Spleen (tissue), 7 donors: ENCODE data around the gene SLC2A11.

Experiments
- POLR2A ChIP-seq, 3 donors: fragments of 450-650 bp; IDR thresholded peaks; one replicate each; pipeline ENCODE4 v1.5.1; 2017; ENCODE audit warnings: antibody characterized with exemption in 3 of 3, mild to moderate bottlenecking in 1 of 3
- POLR2AphosphoS5 ChIP-seq, 3 donors: sonication (generic); formaldehyde crosslinking; IDR thresholded peaks; one replicate each; pipeline ENCODE4 v1.5.1; 2017; ENCODE audit warnings: antibody characterized with exemption in 3 of 3
- TF ChIP-seq, protein P1 (sequence below), 11 experiments: fragments of 200-600 bp in 7 of 11; fragments of 450-650 bp in 4 of 11; sonication (generic) in 4 of 11; IDR thresholded peaks in 8 of 11; conservative IDR thresholded peaks in 3 of 11; 1 replicate in 7 of 11; 2 replicates in 4 of 11; pipeline versions ENCODE4 v1.4.0 to v1.8.0; 2016 to 2021; ENCODE audit warnings: antibody characterized with exemption in 11 of 11, inconsistent platforms in 4 of 11, mild to moderate bottlenecking in 1 of 11
- donor health status: DM: no; HTN: no; CAD: no; lungs with moderate emphysema.
- donor health status: DM: no; HTN: no; CAD: no.
- donor health status: DM: no; HTN: no; CAD: no.

DNA sequence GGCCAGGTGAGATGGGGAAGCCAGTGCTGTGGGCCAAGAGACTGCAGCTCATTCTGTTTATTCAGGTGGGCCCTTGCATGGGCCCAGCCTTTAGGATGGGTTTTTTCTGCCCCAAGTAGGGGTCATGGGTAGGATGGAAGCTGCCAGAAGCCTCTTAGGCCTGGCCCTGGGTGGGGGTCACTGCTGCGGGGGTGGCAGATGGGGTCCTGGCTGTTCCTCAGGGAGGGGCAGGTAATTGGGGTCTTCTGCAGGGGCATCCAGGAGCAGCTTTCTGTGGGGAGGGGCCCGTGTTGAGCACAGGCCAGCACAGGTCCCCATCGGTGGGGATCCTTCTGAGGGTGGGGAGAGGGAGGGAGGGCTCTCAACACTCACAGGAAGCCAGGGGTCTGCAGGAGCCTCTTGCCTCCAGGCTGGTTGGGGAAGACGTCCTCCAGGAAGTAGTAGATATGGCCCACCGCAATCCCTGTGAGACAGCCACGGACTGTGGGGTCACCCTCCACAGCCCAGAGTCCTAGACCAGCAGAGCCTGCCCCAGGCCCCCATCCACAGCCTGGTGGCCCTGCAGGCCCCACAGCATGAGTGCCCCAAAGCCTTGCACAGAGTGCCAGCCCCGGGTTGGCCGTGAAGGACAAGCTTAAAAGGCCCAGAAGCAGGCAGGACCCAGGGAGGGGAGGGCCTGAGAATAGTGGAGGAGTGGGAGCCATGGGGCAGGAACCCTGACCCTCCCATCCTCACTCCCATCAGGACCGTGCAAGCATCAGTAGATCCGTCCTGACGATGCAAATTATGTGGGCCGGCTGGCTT lies 20.8 kb upstream of the SLC2A11 start:
- TF ChIP-seq, protein P1, sequence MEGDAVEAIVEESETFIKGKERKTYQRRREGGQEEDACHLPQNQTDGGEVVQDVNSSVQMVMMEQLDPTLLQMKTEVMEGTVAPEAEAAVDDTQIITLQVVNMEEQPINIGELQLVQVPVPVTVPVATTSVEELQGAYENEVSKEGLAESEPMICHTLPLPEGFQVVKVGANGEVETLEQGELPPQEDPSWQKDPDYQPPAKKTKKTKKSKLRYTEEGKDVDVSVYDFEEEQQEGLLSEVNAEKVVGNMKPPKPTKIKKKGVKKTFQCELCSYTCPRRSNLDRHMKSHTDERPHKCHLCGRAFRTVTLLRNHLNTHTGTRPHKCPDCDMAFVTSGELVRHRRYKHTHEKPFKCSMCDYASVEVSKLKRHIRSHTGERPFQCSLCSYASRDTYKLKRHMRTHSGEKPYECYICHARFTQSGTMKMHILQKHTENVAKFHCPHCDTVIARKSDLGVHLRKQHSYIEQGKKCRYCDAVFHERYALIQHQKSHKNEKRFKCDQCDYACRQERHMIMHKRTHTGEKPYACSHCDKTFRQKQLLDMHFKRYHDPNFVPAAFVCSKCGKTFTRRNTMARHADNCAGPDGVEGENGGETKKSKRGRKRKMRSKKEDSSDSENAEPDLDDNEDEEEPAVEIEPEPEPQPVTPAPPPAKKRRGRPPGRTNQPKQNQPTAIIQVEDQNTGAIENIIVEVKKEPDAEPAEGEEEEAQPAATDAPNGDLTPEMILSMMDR (IDR thresholded peaks at IDR 0.05 in 8 of 11, conservative IDR thresholded peaks at IDR 0.05 in 3 of 11) = no peak
- no peak for TF ChIP-seq POLR2A (IDR thresholded peaks at IDR 0.05)
- no peak for TF ChIP-seq POLR2AphosphoS5 (IDR thresholded peaks at IDR 0.05)
